Stimulated activated naive CD8-positive, alpha-beta T cell treated with anti-CD3 and anti-CD28 coated beads, Interleukin-15, Interleukin-2, amounts not matched to agents 100 U/mL and 50 U/mL, for 24 hours (primary cell): ENCODE data around the gene MTA1.

ENCODE experiments used
- ATAC-seq: fragments of 150-1000 bp; cut with Tn5 transposase; one replicate; pipeline ENCODE4 v1.10.0; 2021
- DNase-seq: peaks from one replicate; pipeline ENCODE4 v3.0.0; 2021

Gene MTA1

DNA sequence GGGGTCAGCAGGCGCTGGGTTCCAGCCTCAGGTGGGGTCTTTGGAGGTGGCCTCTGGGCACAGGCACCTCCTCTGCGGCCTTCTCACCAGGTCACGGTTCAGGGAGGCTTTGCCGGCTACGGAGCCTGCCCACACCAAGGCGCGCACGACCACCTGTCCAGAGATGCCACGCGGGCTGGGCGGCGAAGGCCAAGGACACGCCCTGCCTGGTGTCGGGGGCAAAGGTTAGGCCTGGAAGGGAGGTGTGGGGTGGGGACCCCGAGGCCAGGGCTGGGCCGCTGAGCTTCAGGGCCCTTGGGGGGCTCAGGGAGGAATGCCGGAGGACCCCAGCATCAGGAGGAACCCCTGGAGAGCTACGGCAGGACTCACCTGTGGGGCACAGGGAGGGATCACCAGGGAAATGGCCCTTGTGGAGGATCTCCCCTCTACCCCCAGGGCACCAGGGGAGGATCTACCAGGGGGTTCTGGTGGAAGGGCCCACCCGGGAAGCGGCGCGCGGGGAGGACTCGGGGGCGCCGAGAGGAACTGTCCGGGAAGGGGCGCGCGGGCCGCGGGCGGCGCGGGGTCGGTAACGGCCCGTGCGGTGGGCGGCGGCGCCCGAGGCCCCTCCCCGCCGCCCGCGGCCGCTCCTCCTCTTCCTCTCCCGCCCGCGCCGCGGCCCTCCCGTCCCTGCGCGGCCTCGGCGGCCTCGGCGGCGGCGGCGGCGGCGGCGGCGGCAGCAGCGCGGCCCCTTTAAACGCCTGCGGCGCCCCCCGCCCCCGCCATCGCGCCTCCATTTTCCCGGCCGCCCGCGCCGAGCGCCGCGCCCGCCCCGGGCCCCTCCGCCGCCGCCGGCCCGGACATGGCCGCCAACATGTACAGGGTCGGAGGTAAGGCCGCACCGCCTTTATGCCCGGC is at the start of gene MTA1:
Gene MTA1, plus strand, starts transcription at position 633 of the 897 bp plus-strand sequence. Its CDS starts 209 bp downstream, at position 842.
- peak; percentile 48 for ATAC-seq
- peak; percentile 66 for DNase-seq

DNA sequence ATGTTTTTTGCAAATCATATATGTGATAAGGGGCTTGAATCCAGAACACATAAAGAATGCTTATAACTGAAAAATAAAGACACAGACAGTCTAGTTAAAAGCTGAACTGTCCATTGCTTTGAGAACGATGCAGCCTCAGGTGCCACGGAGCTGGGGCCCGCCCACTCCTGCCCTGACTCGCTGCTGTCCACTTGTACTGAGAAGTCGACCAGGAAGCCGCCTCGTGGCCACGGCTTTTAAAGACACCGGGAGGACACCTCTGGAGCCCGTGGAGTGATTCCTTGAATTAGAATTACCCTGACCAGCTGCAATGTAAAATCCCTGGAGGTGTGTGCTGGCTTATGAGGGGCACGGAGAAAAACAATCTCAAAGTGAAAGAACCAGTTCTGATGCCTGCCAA is 45.2 kb upstream of the MTA1 start:
- no peak for ATAC-seq

GRCh38 chr14:105375635-105376057 is 44.0 kb upstream of the MTA1 start:
- ATAC-seq = peak; percentile 83
- peak; percentile 71 for DNase-seq

More for the DNA sequence above, 45.2 kb upstream of the MTA1 start:
- DNase-seq = no peak

DNA sequence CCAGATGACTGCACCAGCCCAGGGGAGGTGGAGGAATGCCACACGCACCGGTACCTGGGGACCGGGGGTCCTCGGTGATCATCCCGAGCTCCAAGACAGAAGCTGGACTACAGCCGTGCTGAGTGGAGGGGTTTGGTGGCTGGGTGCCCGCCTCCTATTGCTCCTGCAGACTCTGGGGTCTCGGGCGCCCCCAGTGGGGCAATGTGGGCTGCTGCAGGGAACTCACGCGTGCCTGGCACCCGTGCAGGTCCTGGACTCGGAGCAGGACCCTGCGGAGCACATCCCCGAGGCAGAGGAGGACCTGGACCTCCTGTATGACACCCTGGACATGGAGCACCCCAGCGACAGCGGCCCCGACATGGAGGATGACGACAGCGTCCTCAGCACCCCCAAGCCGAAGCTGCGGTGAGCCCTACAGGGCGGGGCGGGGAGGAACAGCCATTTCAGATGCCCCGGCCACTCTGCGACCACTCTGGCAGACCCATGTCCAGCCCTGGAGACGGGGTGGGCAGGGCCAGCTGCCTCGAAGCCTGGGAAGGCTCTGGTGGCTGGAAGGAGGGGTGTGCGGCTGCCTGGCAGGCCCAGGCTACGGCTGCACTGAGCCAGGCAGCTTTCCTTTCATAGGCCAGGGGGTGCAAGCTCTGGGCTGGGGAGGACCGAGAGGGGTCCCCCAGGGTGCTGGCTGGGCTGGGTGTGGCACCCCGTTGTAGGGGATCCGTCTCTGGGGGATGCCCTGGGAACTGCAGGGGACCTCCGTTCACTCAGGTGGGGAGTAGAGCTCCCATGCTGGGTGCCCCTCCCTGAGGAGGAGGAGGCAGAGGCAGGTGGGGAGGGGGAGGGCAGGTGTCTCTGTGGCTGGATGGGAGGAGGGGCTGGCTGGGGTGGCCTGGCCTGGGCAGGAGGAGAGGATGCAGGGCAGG is 42.8 kb upstream of the MTA1 start:
- ATAC-seq (no peak), DNase-seq (no peak)

DNA sequence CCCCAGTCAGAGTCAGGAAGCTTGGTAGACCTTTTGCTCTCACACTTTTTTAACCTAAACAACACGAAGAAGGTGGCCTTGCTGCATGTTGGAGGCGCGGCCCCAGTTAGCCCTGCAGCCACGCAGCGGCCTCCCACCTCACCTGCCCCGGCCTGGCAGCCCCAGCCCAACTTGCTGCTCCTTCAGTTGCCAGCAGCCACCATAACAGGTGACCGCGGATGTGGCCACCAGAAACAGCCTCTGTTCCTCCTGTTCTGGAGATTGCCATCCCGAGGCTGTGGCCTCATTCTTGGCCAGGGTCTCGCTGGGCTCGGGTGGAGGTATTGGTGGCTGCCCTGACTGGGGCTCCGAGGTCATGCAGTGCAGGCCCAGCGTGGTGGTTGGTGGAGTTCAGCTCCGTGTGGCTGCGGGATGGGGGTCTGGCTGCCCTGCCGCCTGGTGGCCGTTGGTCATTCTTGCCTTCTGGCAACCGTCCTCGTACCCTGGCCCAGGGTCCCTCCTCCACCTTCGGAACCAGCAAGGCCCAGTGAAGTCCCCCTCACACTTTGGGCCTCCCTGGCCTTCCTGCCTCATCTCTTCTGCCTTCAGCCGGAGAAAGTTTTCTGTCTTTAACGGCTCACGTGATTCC is 42.0 kb upstream of the MTA1 start:
- DNase-seq (no peak), ATAC-seq (no peak)

GRCh38 chr14:105378199-105378598 is 41.4 kb upstream of the MTA1 start:
- no peak for DNase-seq
- no peak for ATAC-seq

DNA sequence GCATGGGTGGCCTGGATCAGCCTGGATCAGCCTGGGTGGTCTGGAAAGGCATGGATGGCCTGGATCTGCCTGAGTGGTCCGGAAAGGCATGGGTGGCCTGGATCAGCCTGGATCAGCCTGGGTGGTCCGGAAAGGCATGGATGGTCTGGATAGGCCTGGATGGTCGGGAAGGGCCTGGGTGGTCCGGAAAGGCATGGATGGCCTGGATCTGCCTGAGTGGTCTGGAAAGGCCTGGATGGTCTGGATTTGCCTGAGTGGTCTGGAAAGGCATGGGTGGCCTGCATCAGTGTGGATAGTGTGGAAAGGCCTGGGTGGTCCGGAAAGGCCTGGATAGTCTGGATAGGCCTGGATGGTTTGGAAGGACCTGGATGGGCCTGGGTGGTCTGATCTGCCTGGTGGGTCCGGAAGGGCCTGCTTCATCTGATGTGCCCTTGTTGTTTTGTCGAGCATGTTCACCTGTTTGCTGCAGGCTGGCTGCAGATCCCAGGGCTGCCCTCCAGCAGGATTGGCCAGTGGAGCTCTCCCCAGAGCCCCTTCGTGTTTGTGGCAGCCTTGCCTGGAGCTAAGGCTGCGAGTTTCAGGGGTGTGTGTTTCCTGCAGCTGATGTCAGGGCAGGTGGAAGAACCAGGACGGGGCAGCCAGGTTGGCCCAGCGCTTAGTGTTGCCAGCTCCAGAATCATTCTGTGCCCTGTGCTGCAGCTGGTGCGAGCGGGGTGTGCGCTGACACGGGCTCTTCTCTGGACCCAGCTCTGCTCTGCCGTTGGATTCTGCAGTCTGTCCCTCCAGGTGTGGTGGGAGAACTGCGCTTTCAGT is 40.5 kb upstream of the MTA1 start:
- no peak for DNase-seq
- ATAC-seq = no peak

DNA sequence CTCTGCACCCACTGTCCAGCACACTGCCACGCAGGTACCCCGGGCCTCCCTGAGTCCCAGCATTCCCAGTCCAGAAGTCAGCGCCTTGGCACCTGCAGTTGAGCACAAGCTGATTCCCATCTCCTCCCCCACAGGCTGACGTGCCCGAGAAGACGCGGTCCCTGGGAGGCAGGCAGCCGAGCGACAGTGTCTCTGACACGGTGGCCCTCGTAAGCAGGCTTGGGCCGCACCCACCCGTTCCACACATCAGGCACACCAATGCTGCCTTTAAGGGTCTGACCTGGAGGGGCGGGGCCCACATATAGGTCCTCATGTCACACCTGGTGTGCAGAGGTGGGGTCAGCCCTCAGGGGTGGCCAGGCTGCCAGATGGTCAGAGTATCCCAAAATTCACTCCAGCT is 39.7 kb upstream of the MTA1 start:
- ATAC-seq = no peak
- no peak for DNase-seq

DNA sequence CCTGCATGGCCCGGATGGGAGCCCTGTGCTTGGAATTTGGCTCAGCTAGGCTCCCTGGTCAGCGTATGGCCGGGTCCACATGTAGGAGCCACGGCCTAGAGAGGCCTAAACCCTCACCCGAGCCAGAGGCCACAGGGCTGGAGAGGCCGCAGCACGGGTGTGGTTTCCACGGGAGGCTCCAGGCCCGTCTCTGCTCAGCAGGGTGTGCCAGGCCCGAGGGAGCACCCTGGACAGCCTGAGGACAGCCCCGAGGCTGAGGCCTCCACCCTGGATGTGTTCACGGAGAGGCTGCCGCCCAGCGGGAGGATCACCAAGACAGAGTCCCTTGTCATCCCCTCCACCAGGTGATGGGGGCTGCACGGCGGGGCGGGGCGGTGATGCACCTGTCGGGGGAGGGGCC is 38.9 kb upstream of the MTA1 start:
- ATAC-seq = no peak

DNA sequence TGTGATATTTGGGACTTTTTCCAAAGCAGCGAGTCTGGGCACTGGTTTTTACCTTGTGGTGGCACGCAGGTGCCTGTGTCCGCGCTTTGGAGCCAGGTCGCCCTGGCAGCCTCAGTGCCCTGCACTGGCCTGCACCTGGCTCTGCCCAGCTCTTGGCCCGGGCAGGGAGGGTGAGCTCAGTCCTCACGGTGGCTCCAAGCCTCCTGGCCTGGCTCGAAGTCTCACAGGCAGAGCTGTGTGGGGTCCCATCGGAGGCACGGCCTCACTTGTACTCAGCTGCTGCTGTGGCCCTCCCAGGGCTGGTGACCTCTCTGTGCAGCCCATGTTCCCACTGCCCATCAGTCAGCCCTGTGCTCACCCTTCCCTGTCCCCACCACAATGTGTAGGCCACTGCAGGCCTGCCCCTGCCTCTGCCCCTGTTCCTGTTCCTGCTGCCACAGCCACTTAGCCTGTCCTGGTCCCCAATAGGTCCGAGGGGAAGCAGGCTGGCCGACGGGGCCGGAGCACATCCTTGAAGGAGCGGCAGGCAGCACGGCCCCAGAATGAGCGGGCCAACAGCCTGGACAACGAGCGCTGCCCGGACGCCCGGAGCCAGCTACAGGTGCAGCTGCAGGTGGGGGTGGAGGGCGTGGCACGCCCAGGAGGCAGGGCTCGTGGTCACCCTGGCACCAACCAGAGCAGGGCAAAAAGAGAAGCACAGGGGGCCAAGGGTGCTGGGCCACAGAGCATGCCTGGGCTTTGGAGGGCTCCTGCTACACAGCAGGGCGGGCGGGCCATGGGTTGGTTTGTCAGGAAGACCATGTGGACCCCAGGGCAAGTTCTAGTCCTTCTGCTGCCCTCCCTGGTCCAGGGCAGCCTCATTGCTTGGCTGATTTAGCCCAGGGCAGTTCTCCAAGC is 37.9 kb upstream of the MTA1 start:
- DNase-seq = no peak
- peak; percentile 5 for ATAC-seq

More for the DNA sequence above, 38.9 kb upstream of the MTA1 start:
- DNase-seq = no peak

- ATAC-seq (no peak), DNase-seq (no peak)
Observed at GRCh38 chr14:105382343-105383082, 37.1 kb upstream of the MTA1 start.

DNA sequence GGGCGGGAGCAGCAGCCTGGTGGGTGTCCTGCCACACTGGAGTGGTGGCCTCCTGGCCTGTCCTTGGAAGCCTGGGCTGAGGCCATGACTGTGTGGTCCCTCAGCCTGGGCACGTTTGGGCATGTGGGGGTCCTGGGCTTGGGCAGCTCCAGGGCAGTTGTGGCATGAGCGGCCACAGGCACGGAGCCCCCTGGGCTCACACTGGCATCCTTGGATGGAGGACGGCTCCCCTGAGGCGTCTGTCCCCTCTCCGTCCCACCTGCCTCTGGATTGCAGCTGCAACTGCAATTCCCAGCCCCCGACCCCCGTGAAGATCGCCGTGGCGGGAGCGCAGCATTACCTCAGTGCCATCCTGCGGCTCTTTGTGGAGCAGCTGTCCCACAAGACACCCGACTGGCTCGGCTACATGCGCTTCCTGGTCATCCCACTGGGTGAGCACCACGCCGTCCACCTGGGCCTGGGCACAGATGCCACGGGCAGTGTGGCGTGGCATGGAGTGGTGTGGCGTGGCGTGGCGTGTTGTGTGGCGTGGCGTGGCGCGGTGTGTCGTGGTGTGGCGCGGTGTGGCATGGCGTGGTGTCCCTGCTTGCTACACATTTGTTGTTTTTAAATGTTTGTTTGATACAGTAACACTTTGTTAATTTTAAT is 36.4 kb upstream of the MTA1 start:
- no peak for ATAC-seq
- no peak for DNase-seq

DNA sequence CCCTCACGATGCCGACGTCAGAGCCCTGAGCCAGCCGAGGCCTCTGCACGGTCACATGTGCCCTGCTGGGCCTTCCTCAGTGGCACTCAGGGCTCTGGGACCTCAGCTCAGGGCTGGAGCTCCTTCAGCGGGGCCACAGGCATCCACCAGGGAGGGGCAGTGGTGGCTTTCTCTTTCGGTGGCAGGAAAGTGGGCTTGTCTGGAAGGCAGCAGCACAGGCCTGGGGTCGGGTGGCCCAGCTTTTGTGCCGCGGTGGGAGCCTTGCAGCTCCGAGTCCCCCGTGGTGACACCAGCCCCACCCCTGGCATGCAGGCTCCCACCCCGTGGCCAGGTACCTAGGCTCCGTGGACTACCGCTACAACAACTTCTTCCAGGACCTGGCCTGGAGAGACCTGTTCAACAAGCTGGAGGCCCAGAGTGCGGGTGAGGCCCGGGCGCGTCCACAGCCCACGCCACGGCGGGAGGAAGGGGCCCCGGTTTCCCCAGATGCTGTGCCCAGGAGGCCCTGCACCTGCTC is 35.5 kb upstream of the MTA1 start:
- DNase-seq (no peak), ATAC-seq (no peak)

DNA sequence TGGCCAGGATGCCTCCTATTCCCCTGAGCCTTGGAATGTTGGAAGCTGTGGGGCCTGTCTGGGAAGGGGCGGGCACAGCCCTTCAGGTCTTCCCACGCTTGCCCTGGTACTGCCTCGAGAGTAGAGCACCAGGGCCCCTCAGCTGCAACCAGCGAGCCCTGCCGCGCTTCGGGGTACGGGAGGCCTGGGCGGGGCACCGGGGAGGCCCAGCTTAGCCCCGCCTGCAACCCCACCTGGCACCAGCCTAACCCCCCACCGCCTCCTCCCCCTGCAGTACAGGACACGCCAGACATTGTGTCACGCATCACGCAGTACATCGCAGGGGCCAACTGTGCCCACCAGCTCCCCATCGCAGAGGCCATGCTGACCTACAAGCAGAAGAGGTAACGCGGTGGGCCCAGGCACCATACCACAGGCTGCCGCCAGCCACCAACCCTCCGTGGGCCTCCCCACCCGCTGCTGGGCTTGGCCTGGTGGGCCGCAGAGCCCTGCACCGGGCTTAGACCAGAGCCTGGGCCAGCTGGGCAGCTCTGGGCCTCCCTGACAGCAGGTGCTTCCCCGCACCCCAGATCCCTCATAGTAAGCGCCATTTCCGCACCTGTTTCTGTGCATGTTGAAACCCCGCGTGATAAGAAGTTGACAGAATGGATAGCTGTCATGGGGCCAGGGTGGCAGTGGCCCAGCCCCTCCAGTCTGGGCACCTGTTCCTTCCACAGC is 34.9 kb upstream of the MTA1 start:
- DNase-seq = no peak
- ATAC-seq = no peak

- ATAC-seq = no peak
- no peak for DNase-seq
Observed at GRCh38 chr14:105385322-105385637, 34.3 kb upstream of the MTA1 start.

DNA sequence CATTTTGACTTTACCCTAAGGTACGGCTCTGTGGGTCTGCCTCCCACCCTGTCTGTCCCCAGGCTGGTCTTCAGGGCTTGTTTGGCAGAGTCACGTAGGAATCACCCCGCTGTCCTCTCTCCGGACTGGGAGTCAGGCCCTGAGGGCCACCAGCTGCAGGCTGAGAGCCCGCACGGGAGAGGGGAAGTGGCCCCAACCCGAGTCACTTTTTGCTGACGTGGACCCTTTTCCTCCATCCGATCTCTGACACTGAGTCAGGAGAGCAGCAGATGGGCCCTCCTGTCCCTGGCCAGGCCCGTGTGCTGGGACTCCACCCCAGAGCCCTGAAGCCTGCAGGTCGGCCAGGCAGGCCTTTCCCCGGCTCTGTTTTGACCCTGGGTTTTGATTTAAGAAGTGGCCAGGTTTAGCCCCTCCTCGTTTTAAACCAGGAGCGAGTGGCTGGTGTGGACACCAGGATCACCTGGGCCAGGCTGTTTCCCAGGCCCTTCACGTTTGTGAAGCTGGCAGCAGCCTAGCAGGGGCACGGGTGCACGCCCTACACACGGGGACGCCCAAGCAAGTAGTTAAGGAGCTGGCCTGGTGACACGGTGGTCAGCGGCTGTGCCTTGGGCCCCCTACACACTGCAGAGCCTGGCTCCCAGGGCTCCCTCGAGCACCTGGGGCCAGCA is 33.8 kb upstream of the MTA1 start:
- no peak for DNase-seq
- ATAC-seq = no peak

GRCh38 chr14:105386581-105387529 is 32.8 kb upstream of the MTA1 start:
- ATAC-seq (no peak), DNase-seq (no peak)
